Endometrial microvascular endothelial cells (primary cell): ENCODE measurements around the gene VIM. TPM values are rescaled to one million over a fixed set of nuclear protein-coding genes. Genes with fewer than 3 reads are reported as not detected.

ENCODE experiments used
- in situ Hi-C: cut with HindIII; loops from 2 replicates; pipeline ENCODE4 v1.10.0; 2017; ENCODE audit warnings: low sequenced_read_pairs, low pct_unique_long_range_greater_than_20kb; ENCODE audit errors: inconsistent ontology term
- total RNA-seq: library from RNA; depleted of rRNA; stranded (reverse); fragments of >200 nt; gene quantifications from one replicate; pipeline ENCODE4 v1.2.3, GENCODE V29; 2015; ENCODE audit errors: inconsistent ontology term

The VIM gene
- total RNA-seq, 1 donor from 2014 or later: 5,343 TPM

GRCh38 chr10:17227367-17228090, 512 bp upstream of the VIM start:
- in situ Hi-C loops: loop anchor here (25.0 kb wide), 2 partner anchors 265 to 365 kb away; no protein-coding TSS in a partner anchor

- in situ Hi-C loops: loop anchor here (25.0 kb wide), 2 partner anchors 267 to 367 kb away; no protein-coding TSS in a partner anchor
Measured at GRCh38 chr10:17229016-17229716, 1.1 kb downstream of the VIM start.

- in situ Hi-C loops: loop anchor here (25.0 kb wide), 2 partner anchors 267 to 367 kb away; no protein-coding TSS in a partner anchor
Measured at GRCh38 chr10:17229717-17229966, 1.6 kb downstream of the VIM start.

GRCh38 chr10:17229967-17230682, 2.1 kb downstream of the VIM start:
- in situ Hi-C loops: loop anchor here (25.0 kb wide), 2 partner anchors 268 to 368 kb away; no protein-coding TSS in a partner anchor

GRCh38 chr10:17231788-17232187, 3.7 kb downstream of the VIM start:
- in situ Hi-C loops: loop anchor here (25.0 kb wide), 2 partner anchors 269 to 369 kb away; no protein-coding TSS in a partner anchor

- in situ Hi-C loops: loop anchor here (25.0 kb wide), 2 partner anchors 270 to 370 kb away; no protein-coding TSS in a partner anchor
Measured at GRCh38 chr10:17232276-17232960, 4.4 kb downstream of the VIM start.

- in situ Hi-C loops: loop anchor here (25.0 kb wide), 2 partner anchors 271 to 371 kb away; no protein-coding TSS in a partner anchor
Measured at GRCh38 chr10:17233286-17233991, 5.4 kb downstream of the VIM start.

- in situ Hi-C loops: loop anchor here (25.0 kb wide), 2 partner anchors 272 to 372 kb away; no protein-coding TSS in a partner anchor
Measured at GRCh38 chr10:17234431-17234945, 6.4 kb downstream of the VIM start.

GRCh38 chr10:17235136-17235535, 7.1 kb downstream of the VIM start:
- in situ Hi-C loops: loop anchor here (25.0 kb wide), 2 partner anchors 273 to 373 kb away; no protein-coding TSS in a partner anchor

GRCh38 chr10:17236468-17237148, 8.6 kb downstream of the VIM start:
- in situ Hi-C loops: loop anchor here (25.0 kb wide), 2 partner anchors 274 to 374 kb away; no protein-coding TSS in a partner anchor

GRCh38 chr10:17237149-17237527, 9.1 kb downstream of the VIM start:
- in situ Hi-C loops: loop anchor here (25.0 kb wide), 2 partner anchors 275 to 375 kb away; no protein-coding TSS in a partner anchor

- in situ Hi-C loops: loop anchor here (25.0 kb wide), 2 partner anchors 276 to 376 kb away; no protein-coding TSS in a partner anchor
Measured at GRCh38 chr10:17237915-17238444, 9.9 kb downstream of the VIM start.

GRCh38 chr10:17238445-17239291, 10.6 kb downstream of the VIM start:
- in situ Hi-C loops: loop anchor here (25.0 kb wide), 2 partner anchors 276 to 376 kb away; no protein-coding TSS in a partner anchor

- in situ Hi-C loops: loop anchor here (25.0 kb wide), 2 partner anchors 277 to 377 kb away; no protein-coding TSS in a partner anchor
Measured at GRCh38 chr10:17239345-17240085, 11.5 kb downstream of the VIM start.

GRCh38 chr10:17240096-17240495, 12.1 kb downstream of the VIM start:
- in situ Hi-C loops: loop anchor here (25.0 kb wide), 2 partner anchors 278 to 378 kb away; no protein-coding TSS in a partner anchor
